GM12865 (cell line): ENCODE data around the gene PTPRN2.

Source experiments
- DNase-seq: peaks from one replicate; pipeline ENCODE4 v3.0.0; 2010; ENCODE audit warnings: low read depth
- H3K4me3 ChIP-seq: 2 replicates; pipeline ENCODE4 v1.5.1; 2011; ENCODE audit warnings: mild to moderate bottlenecking, low read depth, low read length, control low read depth
- TF ChIP-seq, protein P1 (sequence below): IDR thresholded peaks from 2 replicates; pipeline ENCODE4 v1.5.1; 2011; ENCODE audit warnings: low read length, control low read depth, low read depth, inconsistent platforms; ENCODE audit not compliant: insufficient read depth; ENCODE audit errors: missing control alignments

The PTPRN2 gene

DNA sequence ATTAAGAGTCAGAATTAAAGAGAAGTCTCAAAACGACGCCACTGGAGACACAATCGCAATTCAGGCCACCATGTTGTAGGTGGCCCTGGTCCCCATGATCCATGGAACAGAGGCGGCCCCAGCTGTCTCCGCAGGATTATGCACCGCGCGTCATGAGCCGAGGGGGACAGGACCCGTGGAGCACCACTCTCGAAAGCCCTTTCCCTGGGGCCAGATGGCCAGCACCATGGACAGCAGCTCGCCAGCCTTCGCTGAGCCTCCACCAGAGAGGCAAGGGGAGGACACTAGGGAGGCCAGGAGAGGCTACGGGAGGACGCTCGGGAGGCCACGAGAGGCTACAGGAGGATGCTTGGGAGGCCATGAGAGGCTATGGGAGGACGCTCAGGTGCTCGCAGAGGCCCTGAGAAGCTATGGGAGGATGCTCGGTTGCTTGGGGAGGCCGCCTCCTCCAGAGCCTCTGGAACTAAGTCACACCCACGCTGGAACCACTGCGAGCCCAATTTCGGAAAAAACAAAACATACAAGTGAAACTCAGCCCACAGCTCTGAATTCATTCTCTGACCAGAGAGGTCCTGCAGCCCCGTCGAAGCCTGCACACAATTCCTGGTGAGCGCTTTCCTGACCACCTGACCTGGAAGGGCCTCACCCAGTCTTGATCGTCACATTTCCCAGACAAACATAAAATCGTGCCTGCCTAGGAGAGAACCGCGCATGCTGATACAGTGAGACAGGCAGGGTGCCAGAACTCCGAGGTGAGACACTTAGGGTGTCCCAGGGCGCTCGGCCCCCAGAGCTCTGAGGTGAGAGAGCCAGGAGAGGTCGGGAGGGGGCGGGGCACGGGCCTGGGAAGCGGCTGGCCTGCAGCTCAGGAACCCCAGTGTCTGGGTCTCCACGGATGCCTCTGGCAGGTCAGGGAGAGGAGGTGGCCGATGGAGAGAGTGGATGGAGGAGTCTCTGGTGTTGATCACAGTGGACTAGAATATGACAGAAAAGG lies 224.4 kb downstream of the PTPRN2 start:
- H3K4me3 ChIP-seq, result no peak overlapping the region
- TF ChIP-seq, protein P1, sequence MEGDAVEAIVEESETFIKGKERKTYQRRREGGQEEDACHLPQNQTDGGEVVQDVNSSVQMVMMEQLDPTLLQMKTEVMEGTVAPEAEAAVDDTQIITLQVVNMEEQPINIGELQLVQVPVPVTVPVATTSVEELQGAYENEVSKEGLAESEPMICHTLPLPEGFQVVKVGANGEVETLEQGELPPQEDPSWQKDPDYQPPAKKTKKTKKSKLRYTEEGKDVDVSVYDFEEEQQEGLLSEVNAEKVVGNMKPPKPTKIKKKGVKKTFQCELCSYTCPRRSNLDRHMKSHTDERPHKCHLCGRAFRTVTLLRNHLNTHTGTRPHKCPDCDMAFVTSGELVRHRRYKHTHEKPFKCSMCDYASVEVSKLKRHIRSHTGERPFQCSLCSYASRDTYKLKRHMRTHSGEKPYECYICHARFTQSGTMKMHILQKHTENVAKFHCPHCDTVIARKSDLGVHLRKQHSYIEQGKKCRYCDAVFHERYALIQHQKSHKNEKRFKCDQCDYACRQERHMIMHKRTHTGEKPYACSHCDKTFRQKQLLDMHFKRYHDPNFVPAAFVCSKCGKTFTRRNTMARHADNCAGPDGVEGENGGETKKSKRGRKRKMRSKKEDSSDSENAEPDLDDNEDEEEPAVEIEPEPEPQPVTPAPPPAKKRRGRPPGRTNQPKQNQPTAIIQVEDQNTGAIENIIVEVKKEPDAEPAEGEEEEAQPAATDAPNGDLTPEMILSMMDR, result no peak
- no peak for DNase-seq

DNA sequence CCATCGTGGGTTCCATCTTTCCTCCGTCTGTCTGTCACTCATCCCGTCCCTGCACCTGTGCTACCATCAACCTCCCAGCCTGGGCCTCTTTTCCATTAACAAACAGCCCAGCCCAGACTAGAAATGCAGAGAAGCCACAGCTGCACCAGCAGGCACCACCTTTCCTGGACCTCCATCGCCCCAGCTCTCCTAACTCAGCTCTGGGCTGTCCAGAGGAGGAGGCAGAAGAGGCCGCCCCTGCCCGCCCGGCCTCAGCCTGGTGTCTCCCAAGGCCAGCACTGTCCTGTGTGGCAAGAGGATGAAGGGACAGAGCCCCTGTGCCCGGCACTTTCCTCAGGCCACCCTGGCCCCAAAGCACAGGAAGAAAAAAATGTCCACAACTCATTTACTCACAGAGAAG lies 225.6 kb downstream of the PTPRN2 start:
- no peak overlapping the region for H3K4me3 ChIP-seq

DNA sequence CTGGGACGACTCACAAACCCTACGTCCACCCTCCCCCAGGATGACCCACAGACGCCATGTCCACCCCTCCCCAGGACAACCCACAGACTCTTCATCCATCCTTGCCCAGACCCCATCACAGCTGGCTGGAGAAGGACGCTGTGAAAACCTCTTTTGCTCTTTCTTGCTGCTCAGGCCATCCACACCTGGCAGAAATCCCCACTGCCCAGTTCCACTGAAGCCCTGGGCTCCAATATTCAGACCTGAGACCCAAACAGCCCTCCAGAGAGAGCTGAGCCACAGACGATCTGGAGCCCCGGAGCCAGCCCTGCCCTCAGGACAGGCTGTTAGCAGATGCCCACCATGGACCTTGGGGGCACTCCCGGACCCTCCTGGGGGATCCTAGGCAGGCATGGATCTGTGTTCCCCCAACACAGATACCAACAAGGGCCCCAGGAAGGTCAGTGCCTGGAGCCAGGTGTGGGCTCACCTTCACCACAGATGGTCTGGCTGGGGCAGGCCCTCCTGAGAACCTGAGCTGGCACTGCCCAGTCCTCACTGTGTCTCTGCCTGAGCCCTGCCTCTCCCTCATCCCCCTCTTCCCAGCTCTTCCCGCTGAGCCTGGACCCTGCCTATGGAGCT lies 226.2 kb downstream of the PTPRN2 start:
- no peak overlapping the region for H3K4me3 ChIP-seq
- TF ChIP-seq, protein P1, result no peak
- no peak for DNase-seq

More for the DNA sequence above, 225.6 kb downstream of the PTPRN2 start:
- TF ChIP-seq, protein P1, result no peak
- no peak for DNase-seq

DNA sequence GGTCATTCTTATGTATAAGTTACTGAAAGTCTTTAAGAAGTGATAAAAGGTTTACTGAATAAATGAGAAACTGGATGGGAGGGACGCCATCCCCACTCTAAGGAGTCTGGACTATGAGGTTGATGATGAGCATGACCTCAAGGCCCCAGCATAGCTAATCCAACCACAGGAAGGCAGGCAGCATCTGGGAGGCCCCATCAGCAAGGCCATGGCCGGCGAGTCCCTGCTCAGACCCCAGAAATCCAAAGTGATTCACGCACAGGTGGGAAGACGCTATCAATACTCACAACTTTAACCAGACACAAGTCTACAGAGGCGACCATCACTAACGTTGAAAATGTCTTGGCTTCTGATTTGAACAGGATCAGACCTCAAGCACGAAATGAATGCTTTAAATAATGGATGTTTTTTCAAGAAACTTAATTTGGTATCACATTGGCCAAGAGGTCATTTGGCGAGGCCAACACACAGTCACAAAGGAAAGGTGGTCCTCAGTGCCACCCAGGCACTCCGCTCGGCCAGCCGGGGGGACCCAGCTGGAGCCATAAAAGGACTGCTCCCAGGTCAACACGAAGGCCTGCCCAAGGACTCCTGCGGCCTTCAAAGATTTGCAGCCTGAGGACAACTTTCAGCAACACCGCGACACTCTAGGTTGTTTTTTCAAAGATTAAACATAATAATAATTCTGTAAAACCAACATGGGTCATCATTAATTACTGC lies 228.5 kb downstream of the PTPRN2 start:
- TF ChIP-seq, protein P1, result no peak
- DNase-seq, result no peak
- H3K4me3 ChIP-seq, result no peak overlapping the region

DNA sequence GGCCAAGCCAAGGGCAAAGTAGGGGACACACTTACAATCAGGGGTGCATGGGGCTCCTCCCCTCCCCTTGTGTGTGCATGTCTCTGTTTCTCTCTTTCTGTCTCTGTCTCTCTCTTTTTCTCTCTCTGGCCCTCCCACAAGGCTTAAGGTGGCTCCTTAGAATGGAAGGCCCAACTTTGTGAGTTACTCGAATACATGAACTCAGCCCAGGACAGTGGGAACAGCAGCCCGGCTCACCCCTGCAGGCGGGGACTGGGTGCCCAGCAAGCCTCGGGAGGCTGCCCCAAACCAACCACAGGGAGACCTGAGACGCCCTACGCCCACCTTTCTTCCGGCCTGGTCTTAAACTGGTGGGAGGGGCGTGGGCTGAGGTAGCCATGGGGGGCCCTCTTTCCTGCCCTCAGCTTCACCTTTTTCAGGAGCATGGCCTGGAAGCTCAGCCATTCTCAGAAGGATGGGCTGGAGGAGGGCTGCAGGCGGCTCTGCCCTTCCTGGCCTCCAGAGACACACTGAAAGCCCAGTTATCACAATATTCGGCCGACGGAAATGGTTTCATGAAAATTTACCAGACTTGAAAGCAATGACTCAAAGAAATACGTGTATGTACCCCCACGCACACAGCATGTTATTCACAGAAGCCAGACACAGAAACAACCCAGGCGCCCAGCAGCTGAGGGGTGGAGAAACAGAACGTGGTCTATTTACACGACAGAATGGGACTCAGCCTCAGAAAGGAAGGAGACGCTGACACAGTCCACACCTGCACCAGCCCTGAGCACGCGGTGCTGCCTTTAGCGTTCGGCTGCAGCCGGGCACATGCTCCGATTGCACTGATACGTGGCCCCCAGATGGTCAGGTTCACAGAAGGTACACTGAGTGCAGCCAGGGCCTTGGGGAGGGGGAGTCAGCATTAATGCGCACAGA lies 229.5 kb downstream of the PTPRN2 start:
- no peak overlapping the region for H3K4me3 ChIP-seq
- TF ChIP-seq, protein P1, result no peak
- no peak for DNase-seq
